WTC11 (cell line): ENCODE measurements around the gene STX3. TPM values are rescaled to one million over a fixed set of nuclear protein-coding genes. Genes with fewer than 3 reads are reported as not detected.

Experiments
- ATAC-seq: fragments of 200-7000 bp; cut with Tn5 transposase; 2 replicates; pipeline ENCODE4 v1.10.0; 2021; ENCODE audit warnings: mild to moderate bottlenecking, moderate library complexity
- CTCF ChIA-PET: fragments of 300-600 bp; sonication (Branson Sonifier 250); formaldehyde crosslinking; loops from one replicate; lab custom pipeline; 2021; ENCODE audit warnings: antibody characterized with exemption; lab: Charles Lee
- POLR2A ChIA-PET: fragments of 350-600 bp; sonication (Branson Sonifier 250); formaldehyde crosslinking; loops from one replicate; lab custom pipeline; 2021; ENCODE audit warnings: antibody characterized with exemption; lab: Charles Lee
- DNase-seq: peaks from one replicate; pipeline ENCODE4 v3.0.0; 2021; ENCODE audit warnings: low spot score
- H3K27ac Mint-ChIP-seq: 2 replicates; pipeline ENCODE4 v1.8.0; 2021; ENCODE audit warnings: mixed read lengths
- H3K27me3 Mint-ChIP-seq: 2 replicates; pipeline ENCODE4 v1.8.0; 2021; ENCODE audit warnings: low read depth, mild to moderate bottlenecking, moderate library complexity, mixed read lengths
- H3K36me3 Mint-ChIP-seq: 2 replicates; pipeline ENCODE4 v1.8.0; 2021; ENCODE audit warnings: mixed read lengths
- H3K4me1 Mint-ChIP-seq: 2 replicates; pipeline ENCODE4 v1.8.0; 2022; ENCODE audit warnings: mixed read lengths
- H3K4me3 Mint-ChIP-seq: 2 replicates; pipeline ENCODE4 v1.8.0; 2021; ENCODE audit warnings: mild to moderate bottlenecking, moderate library complexity, mixed read lengths
- H3K9me3 Mint-ChIP-seq: 2 replicates; pipeline ENCODE4 v1.8.0; 2021; ENCODE audit warnings: mixed read lengths
- ATF2 ChIP-seq: sonication (generic); formaldehyde crosslinking; IDR thresholded peaks from 2 replicates; pipeline ENCODE4 v1.8.1; 2022; ENCODE audit warnings: low read depth, missing genetic modification reagents, borderline replicate concordance
- CREM ChIP-seq: sonication (generic); formaldehyde crosslinking; IDR thresholded peaks from 2 replicates; pipeline ENCODE4 v1.8.1; 2022; ENCODE audit warnings: mild to moderate bottlenecking, missing genetic modification reagents, moderate library complexity
- EMX1 ChIP-seq: fragments of 250-450 bp; sonication (Bioruptor Pico); IDR thresholded peaks from 2 replicates; pipeline ENCODE4 v1.8.0; 2021; ENCODE audit warnings: mild to moderate bottlenecking
- GTF2I ChIP-seq: fragments of 250-450 bp; sonication (Bioruptor Pico); conservative IDR thresholded peaks from 2 replicates; pipeline ENCODE4 v1.4.0; 2021; ENCODE audit warnings: mild to moderate bottlenecking
- HMGA2 ChIP-seq: fragments of 250-450 bp; sonication (Bioruptor Pico); IDR thresholded peaks from 2 replicates; pipeline ENCODE4 v1.4.0; 2021; ENCODE audit warnings: mild to moderate bottlenecking, moderate library complexity
- KAT7 ChIP-seq: sonication (generic); formaldehyde crosslinking; IDR thresholded peaks from 2 replicates; pipeline ENCODE4 v1.8.1; 2023; ENCODE audit warnings: missing genetic modification reagents, mild to moderate bottlenecking, borderline replicate concordance
- NFYB ChIP-seq: sonication (generic); formaldehyde crosslinking; conservative IDR thresholded peaks from 2 replicates; pipeline ENCODE4 v1.8.0; 2022; ENCODE audit warnings: low read depth, missing genetic modification reagents
- NR1H2 ChIP-seq: sonication (generic); formaldehyde crosslinking; IDR thresholded peaks from 2 replicates; pipeline ENCODE4 v1.9.0; 2021; ENCODE audit warnings: mild to moderate bottlenecking, moderate library complexity, missing genetic modification reagents
- RELA ChIP-seq: sonication (generic); formaldehyde crosslinking; IDR thresholded peaks from 2 replicates; pipeline ENCODE4 v1.8.1; 2022; ENCODE audit warnings: missing genetic modification reagents, mild to moderate bottlenecking, borderline replicate concordance
- SP1 ChIP-seq: sonication (generic); formaldehyde crosslinking; conservative IDR thresholded peaks from 2 replicates; pipeline ENCODE4 v1.8.1; 2022; ENCODE audit warnings: missing genetic modification reagents
- TCF7 ChIP-seq: sonication (generic); formaldehyde crosslinking; IDR thresholded peaks from 2 replicates; pipeline ENCODE4 v1.8.0; 2022; ENCODE audit warnings: mild to moderate bottlenecking, low read depth, missing genetic modification reagents, moderate library complexity
- TP53 ChIP-seq: sonication (generic); formaldehyde crosslinking; IDR thresholded peaks from 2 replicates; pipeline ENCODE4 v1.8.1; 2023; ENCODE audit warnings: mild to moderate bottlenecking, missing genetic modification reagents
- ZBTB21 ChIP-seq: sonication (generic); formaldehyde crosslinking; IDR thresholded peaks from 2 replicates; pipeline ENCODE4 v1.8.1; 2023; ENCODE audit warnings: mild to moderate bottlenecking, missing genetic modification reagents, borderline replicate concordance
- ZNF512 ChIP-seq: sonication (generic); formaldehyde crosslinking; IDR thresholded peaks from 2 replicates; pipeline ENCODE4 v1.8.1; 2022; ENCODE audit warnings: missing genetic modification reagents, borderline replicate concordance
- ZNF671 ChIP-seq: fragments of 250-450 bp; sonication (Bioruptor Pico); IDR thresholded peaks from 2 replicates; pipeline ENCODE4 v1.8.0; 2021; ENCODE audit warnings: mild to moderate bottlenecking
- total RNA-seq: library from RNA; stranded (reverse); gene quantifications from 3 replicates; pipeline ENCODE4 v1.2.3, GENCODE V29; 2021
- TF ChIP-seq, protein P1 (sequence below): sonication (generic); formaldehyde crosslinking; IDR thresholded peaks from 2 replicates; pipeline ENCODE4 v1.8.1; 2023; ENCODE audit warnings: mild to moderate bottlenecking, missing genetic modification reagents, moderate library complexity
- TF ChIP-seq, protein P2 (sequence below): sonication (generic); formaldehyde crosslinking; IDR thresholded peaks from 2 replicates; pipeline ENCODE4 v1.8.1; 2023; ENCODE audit warnings: mild to moderate bottlenecking, missing genetic modification reagents
- TF ChIP-seq, protein P3 (sequence below): fragments of 250-450 bp; sonication (Bioruptor Pico); IDR thresholded peaks from 2 replicates; pipeline ENCODE4 v1.9.0; 2021; ENCODE audit warnings: mild to moderate bottlenecking, borderline replicate concordance
- TF ChIP-seq, protein P4 (sequence below): sonication (generic); formaldehyde crosslinking; IDR thresholded peaks from 2 replicates; pipeline ENCODE4 v1.8.1; 2022; ENCODE audit warnings: low read depth, mild to moderate bottlenecking, moderate library complexity, missing genetic modification reagents, borderline replicate concordance
- TF ChIP-seq, protein P5 (sequence below): sonication (generic); formaldehyde crosslinking; IDR thresholded peaks from 2 replicates; pipeline ENCODE4 v1.8.1; 2023; ENCODE audit warnings: mild to moderate bottlenecking, missing genetic modification reagents
- TF ChIP-seq, protein P6 (sequence below): fragments of 250-450 bp; sonication (Bioruptor Pico); IDR thresholded peaks from 2 replicates; pipeline ENCODE4 v1.9.0; 2021; ENCODE audit warnings: moderate library complexity, mild to moderate bottlenecking, inconsistent platforms, borderline replicate concordance

Gene STX3
- total RNA-seq, 1 experiment from 2014 or later = 52.7 TPM

DNA sequence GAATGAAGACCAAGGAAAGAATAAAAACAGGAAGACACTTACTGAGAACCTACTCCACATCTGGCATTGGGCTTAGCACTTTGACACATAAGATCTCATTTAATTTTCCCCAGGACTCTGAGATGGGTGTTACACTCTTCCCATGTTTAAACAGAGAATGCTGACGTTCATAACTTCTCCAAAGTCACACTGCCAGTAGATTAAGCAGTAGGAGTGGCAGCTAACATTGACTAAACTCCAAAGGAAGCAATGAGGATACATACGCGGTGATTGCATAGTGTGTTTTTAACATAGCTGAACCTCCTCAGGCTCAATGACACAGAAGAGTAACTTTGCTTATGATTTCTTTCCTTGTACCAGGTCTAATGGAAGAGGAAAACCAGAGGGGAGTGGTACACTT, 27.0 kb upstream of the STX3 start (continued):
- TF ChIP-seq, protein P1, sequence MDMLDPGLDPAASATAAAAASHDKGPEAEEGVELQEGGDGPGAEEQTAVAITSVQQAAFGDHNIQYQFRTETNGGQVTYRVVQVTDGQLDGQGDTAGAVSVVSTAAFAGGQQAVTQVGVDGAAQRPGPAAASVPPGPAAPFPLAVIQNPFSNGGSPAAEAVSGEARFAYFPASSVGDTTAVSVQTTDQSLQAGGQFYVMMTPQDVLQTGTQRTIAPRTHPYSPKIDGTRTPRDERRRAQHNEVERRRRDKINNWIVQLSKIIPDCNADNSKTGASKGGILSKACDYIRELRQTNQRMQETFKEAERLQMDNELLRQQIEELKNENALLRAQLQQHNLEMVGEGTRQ (CRISPR knock-in tag) = no peak
- TF ChIP-seq ZNF671 (CRISPR knock-in tag) (no peak), HMGA2 (CRISPR knock-in tag) (no peak)

DNA sequence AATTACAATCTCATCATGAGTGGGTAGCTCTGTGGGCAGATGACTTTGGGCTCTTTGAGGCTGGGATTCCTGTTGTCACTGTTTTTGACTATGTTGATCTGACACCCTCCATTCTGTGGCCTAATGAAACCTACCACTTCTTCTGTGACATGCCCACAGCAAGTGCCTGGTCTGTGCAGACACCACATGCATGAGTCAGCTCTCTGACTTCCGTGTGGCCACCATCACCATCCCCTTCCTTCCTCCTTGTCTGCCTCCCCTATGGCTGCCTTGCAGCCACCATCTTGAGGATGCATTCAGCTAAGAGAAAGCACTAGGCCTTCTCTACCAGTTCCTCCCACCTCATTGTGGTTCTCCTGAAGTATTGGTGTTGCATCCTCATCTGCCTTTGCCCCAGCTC, 26.3 kb upstream of the STX3 start:
- POLR2A ChIA-PET = no interaction called here
- ATAC-seq (no peak), DNase-seq (no peak)
- Mint-ChIP-seq H3K4me1 (no peaks in the 10 kb centered on the region), H3K27ac (no peak overlapping the region), H3K36me3 (no peaks in the 10 kb centered on the region), H3K4me3 (no peak overlapping the region), H3K9me3 (no peaks in the 10 kb centered on the region), H3K27me3 (peaks cover 5% of the 10 kb centered on the region; the same call in 1 of the 2 replicates)
- TF ChIP-seq, protein P2, sequence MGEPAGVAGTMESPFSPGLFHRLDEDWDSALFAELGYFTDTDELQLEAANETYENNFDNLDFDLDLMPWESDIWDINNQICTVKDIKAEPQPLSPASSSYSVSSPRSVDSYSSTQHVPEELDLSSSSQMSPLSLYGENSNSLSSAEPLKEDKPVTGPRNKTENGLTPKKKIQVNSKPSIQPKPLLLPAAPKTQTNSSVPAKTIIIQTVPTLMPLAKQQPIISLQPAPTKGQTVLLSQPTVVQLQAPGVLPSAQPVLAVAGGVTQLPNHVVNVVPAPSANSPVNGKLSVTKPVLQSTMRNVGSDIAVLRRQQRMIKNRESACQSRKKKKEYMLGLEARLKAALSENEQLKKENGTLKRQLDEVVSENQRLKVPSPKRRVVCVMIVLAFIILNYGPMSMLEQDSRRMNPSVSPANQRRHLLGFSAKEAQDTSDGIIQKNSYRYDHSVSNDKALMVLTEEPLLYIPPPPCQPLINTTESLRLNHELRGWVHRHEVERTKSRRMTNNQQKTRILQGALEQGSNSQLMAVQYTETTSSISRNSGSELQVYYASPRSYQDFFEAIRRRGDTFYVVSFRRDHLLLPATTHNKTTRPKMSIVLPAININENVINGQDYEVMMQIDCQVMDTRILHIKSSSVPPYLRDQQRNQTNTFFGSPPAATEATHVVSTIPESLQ (CRISPR knock-in tag) = no peak
- no peak for TF ChIP-seq NR1H2 (CRISPR knock-in tag)
- no peak for TF ChIP-seq ZBTB21 (CRISPR knock-in tag)
- no peak for TF ChIP-seq TP53 (CRISPR knock-in tag)
- no peak for TF ChIP-seq GTF2I (CRISPR knock-in tag)
- TF ChIP-seq, protein P3, sequence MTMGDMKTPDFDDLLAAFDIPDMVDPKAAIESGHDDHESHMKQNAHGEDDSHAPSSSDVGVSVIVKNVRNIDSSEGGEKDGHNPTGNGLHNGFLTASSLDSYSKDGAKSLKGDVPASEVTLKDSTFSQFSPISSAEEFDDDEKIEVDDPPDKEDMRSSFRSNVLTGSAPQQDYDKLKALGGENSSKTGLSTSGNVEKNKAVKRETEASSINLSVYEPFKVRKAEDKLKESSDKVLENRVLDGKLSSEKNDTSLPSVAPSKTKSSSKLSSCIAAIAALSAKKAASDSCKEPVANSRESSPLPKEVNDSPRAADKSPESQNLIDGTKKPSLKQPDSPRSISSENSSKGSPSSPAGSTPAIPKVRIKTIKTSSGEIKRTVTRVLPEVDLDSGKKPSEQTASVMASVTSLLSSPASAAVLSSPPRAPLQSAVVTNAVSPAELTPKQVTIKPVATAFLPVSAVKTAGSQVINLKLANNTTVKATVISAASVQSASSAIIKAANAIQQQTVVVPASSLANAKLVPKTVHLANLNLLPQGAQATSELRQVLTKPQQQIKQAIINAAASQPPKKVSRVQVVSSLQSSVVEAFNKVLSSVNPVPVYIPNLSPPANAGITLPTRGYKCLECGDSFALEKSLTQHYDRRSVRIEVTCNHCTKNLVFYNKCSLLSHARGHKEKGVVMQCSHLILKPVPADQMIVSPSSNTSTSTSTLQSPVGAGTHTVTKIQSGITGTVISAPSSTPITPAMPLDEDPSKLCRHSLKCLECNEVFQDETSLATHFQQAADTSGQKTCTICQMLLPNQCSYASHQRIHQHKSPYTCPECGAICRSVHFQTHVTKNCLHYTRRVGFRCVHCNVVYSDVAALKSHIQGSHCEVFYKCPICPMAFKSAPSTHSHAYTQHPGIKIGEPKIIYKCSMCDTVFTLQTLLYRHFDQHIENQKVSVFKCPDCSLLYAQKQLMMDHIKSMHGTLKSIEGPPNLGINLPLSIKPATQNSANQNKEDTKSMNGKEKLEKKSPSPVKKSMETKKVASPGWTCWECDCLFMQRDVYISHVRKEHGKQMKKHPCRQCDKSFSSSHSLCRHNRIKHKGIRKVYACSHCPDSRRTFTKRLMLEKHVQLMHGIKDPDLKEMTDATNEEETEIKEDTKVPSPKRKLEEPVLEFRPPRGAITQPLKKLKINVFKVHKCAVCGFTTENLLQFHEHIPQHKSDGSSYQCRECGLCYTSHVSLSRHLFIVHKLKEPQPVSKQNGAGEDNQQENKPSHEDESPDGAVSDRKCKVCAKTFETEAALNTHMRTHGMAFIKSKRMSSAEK = no peak
- no peak for TF ChIP-seq ZNF512
- CTCF ChIA-PET = no interaction called here

GRCh38 chr11:59729834-59730233, 25.3 kb upstream of the STX3 start:
- no peak for DNase-seq
- Mint-ChIP-seq H3K36me3 (no peaks in the 10 kb centered on the region), H3K4me3 (no peak overlapping the region), H3K4me1 (no peaks in the 10 kb centered on the region; the same call in 1 of the 2 replicates), H3K9me3 (no peaks in the 10 kb centered on the region), H3K27ac (no peak overlapping the region), H3K27me3 (no peaks in the 10 kb centered on the region)
- ChIA-PET POLR2A (no interaction called here), CTCF (interaction anchor here (1.0 kb wide), 1 partner anchor 25 kb away, joined by 3 read pairs; the partner anchor contains the start of gene STX3)
- ATAC-seq = no peak
- no peak for TF ChIP-seq NFYB (CRISPR knock-in tag)
- TF ChIP-seq ATF2 (CRISPR knock-in tag) = no peak
- TF ChIP-seq, protein P4, sequence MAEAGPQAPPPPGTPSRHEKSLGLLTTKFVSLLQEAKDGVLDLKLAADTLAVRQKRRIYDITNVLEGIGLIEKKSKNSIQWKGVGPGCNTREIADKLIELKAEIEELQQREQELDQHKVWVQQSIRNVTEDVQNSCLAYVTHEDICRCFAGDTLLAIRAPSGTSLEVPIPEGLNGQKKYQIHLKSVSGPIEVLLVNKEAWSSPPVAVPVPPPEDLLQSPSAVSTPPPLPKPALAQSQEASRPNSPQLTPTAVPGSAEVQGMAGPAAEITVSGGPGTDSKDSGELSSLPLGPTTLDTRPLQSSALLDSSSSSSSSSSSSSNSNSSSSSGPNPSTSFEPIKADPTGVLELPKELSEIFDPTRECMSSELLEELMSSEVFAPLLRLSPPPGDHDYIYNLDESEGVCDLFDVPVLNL (CRISPR knock-in tag) = no peak
- TF ChIP-seq SP1 (CRISPR knock-in tag) = no peak
- no peak for TF ChIP-seq EMX1 (CRISPR knock-in tag)
- TF ChIP-seq CREM = no peak
- TF ChIP-seq, protein P5, sequence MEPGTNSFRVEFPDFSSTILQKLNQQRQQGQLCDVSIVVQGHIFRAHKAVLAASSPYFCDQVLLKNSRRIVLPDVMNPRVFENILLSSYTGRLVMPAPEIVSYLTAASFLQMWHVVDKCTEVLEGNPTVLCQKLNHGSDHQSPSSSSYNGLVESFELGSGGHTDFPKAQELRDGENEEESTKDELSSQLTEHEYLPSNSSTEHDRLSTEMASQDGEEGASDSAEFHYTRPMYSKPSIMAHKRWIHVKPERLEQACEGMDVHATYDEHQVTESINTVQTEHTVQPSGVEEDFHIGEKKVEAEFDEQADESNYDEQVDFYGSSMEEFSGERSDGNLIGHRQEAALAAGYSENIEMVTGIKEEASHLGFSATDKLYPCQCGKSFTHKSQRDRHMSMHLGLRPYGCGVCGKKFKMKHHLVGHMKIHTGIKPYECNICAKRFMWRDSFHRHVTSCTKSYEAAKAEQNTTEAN (CRISPR knock-in tag) = no peak
- no peak for TF ChIP-seq RELA
- TF ChIP-seq KAT7 (CRISPR knock-in tag) = no peak
- TF ChIP-seq TCF7 = no peak
- TF ChIP-seq, protein P6, sequence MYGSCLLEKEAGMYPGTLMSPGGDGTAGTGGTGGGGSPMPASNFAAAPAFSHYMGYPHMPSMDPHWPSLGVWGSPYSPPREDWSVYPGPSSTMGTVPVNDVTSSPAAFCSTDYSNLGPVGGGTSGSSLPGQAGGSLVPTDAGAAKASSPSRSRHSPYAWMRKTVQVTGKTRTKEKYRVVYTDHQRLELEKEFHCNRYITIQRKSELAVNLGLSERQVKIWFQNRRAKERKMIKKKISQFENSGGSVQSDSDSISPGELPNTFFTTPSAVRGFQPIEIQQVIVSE (CRISPR knock-in tag) = no peak
